ENCODE data around the gene NFATC1.
A peak's percentile ranks its signal among the peaks of the same experiment; 100 is the strongest.

Gene NFATC1

DNA sequence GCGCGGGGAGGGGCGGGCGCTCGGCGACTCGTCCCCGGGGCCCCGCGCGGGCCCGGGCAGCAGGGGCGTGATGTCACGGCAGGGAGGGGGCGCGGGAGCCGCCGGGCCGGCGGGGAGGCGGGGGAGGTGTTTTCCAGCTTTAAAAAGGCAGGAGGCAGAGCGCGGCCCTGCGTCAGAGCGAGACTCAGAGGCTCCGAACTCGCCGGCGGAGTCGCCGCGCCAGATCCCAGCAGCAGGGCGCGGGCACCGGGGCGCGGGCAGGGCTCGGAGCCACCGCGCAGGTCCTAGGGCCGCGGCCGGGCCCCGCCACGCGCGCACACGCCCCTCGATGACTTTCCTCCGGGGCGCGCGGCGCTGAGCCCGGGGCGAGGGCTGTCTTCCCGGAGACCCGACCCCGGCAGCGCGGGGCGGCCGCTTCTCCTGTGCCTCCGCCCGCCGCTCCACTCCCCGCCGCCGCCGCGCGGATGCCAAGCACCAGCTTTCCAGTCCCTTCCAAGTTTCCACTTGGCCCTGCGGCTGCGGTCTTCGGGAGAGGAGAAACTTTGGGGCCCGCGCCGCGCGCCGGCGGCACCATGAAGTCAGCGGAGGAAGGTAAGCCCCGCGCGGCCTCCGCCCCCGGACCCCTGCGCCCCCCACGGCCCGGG lies at the start of gene NFATC1:
TSS of gene NFATC1 (plus strand) at position 170 of the 644 bp plus-strand sequence. CDS start at position 465, 295 bp downstream.
- DNase-seq: peak; percentile 78

DNA sequence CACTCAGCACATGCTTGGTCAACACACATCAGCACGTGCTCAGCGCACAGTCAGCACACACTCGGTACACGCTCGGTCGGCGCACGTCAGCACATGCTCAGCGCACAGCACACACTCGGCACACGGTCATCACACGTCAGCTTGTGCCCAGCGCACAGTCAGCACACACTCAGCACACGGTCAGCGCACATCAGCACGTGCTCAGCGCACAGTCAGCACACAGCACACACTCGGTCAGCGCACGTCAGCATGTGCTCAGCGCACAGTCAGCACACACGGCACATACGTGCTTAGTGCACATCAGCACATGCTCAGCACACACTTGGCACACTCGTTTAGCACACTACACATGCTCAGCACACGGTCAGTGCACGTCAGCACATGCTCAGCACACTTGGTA lies 49.7 kb upstream of the NFATC1 start:
- DNase-seq: no peak

DNA sequence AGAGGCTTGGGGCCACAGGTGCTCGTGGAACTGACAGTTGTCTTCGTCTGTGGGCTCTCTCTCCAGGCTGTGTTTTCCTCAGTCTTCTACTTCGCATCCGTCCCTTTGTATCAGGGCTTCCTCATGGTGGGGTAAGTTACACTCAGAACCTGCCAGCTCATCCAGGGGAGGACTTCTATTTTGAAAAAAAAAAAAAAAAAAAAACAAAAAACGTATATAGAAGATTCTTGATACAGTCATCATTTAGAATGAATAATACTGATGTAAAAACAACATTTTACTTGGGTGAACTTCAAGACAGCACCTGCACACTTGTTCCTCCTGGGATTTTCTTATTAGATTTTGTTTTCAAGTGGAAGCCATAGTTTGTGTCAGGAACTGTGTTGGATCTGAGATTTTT lies 47.7 kb upstream of the NFATC1 start:
- DNase-seq: no peak

DNA sequence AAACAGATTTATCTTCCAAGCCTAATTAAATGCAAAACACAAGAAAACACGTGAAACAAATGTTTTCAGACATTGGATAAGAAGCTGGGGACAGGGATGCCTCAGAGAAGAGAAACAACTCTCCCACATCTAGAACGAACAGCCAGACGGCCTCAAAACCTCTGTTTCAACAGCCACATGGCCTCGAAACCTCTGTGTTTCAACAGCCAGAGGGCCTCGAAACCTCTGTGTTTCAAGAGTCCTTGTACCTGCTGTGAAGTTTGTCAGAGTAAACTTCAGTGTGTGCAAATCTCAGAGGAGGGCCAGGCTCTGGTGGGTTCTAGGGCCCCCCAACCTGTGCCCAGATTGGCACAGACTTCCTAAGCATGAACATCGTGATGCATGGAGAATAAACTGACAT lies 43.3 kb upstream of the NFATC1 start:
- no peak for DNase-seq

DNA sequence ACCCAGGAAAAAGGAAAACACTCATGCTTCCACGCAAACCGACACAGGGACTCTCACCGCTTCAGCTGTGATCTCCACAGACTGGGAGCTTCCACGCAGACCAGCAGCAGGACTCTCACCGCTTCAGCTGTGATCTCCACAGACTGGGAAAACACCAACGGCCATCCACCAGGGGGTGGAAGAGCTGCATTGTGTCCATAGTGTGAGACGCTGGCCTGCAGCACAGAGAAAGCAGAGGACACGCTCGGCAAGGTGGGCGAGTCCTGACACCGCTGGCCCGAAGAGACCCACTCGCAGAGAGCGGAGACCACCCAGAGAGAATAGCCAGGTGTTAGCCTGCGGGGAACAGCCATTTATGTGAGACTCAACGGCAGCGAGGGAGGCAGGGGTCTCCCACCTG lies 42.5 kb upstream of the NFATC1 start:
- no peak for DNase-seq

DNA sequence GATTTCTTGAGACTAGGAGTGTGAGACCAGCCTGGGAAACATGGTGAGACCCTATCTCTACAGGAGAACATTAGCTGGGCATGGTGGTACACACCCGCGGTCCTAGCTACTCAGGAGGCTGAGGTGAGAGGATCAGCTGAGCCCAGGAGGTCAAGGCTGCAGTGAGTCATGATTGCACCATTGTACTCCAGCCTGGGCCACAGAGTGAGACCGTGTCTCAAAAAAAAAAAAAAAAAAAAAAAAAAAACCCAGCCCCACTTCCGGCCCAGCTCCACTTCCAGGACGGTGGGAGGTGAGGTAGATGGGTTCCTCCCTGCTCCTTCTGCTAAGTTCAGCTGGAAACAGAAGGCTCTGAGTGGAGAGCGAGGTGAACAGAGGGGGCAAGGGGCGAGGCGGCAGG lies 41.4 kb upstream of the NFATC1 start:
- DNase-seq: no peak

DNA sequence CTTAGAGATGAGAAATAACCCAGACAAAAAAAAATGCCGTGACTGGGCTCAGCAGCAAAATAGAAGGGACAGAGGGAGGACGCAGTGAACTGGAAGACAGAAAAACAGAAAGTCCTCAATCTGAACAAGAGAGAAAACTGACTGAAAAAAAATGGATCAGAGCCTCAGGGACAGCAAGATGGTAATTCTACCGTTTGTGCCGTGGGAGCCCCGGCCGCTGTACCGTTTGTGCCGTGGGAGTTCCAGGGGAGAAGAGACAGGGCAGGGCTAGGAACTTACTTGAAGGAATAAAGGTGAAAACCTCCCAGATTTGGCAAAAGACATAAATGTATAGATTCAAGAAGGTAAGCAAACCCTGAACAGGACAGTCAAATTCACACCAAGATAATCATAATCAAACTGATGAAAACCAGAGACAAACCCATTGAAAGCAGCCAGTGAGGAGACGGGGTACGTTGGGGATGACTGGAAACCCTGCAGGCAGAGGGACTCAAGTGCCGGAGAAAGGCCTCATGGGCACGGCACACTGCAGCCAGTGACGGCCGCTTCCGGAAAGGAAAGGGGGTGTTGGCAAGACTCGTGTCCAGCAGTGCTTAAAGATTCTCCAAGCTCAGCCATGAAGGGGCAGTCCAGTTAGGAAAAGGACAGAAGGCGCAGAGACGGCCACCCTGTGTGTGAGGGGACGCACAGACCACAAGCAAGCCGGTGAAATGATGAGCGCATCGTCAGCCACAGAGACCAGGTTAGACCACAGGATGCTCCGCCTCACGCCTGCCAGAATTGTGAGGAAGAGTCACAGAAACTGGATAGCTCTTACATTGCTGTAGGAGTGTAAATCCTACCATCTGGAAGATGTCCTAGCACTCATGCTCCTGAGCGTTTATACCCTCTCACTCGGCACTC lies 40.0 kb upstream of the NFATC1 start:
- no peak for DNase-seq

DNA sequence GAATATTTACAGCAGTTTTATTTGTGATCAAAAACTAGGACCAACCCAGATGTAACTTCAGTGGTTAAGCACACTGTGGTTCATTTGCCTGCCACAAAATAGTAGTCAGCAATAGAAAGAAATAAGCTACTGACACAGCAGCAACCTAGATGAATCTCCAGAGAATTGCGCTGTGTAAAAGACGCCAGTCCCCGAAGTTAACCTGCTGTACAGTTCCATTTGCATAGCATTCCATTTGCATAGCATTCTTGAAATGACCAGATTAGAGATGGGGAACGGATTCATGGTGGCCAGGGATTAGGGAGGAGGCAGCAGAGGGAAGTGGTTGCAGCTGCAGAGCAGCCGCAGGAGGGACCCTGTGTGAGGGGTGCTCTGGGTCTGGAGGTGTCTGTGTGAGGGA lies 39.3 kb upstream of the NFATC1 start:
- DNase-seq: no peak

DNA sequence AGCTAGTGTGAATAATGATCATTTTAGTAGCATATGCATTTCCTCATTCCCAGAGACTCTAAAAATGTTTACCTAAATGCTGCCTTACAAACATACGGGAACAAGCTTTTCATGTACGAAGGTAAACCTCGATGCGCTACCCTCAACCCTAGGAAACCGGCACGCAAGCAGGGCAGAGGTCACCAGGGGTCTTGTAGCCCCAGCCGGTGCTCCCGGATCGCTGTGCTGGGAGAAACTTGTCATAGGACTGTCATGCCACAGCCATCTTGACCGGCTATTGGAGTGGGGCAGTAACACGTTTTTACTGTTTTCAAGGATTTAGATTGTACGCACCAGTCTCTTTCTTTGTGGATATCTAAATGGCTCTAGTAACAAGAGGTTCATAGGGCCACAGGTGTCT lies 34.8 kb upstream of the NFATC1 start:
- DNase-seq: no peak

DNA sequence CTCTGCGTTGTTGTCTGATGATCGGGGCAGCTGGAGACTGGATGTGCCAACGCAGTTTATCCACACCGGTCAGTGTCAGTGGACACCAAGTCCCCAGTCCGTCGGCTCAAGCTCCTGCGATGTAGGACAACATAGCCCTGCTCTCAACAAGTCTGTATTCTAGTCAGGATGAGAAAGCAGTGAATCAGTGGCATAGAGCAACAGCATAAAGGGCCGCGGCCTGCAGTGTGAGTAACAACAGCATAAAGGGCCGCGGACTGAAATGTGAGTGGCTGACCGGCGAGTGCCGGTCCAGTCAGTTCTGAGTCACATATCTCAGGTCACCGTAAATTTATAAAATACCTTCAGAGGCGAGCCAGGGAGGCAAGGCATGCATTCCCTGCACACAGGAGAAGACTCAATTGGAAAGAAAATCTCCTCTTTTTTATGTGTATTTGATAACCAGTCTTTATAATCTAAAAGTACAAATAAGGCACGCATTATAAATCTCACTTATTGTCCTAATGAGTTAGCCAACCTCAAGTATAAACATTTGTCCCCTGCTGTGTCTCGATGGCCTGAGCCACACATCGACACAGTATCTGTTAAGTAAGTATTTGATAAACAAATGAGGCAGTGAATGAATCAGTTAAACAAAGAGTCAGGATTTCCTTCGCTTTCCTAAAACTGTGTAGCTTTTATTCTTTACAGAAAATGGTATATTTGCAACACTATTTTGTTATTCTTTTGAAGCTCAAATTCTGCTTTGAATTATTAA lies 33.8 kb upstream of the NFATC1 start:
- no peak for DNase-seq

DNA sequence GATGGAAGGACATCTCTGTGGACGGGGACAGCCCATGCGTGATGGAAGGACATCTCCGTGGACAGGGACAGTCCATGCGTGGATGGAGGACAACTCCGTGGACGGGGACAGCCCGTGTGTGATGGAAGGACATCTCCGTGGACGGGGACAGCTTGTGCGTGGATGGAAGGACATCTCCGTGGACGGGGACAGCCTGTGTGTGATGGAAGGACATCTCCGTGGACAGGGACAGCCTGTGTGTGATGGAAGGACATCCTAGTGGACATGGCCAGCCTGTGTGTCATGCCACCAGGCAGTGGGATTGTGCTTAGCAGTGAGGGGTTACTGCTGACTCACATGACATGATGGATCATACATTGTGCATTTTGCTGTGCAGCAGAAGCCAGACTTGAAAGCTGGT lies 30.0 kb upstream of the NFATC1 start:
- no peak for DNase-seq

DNA sequence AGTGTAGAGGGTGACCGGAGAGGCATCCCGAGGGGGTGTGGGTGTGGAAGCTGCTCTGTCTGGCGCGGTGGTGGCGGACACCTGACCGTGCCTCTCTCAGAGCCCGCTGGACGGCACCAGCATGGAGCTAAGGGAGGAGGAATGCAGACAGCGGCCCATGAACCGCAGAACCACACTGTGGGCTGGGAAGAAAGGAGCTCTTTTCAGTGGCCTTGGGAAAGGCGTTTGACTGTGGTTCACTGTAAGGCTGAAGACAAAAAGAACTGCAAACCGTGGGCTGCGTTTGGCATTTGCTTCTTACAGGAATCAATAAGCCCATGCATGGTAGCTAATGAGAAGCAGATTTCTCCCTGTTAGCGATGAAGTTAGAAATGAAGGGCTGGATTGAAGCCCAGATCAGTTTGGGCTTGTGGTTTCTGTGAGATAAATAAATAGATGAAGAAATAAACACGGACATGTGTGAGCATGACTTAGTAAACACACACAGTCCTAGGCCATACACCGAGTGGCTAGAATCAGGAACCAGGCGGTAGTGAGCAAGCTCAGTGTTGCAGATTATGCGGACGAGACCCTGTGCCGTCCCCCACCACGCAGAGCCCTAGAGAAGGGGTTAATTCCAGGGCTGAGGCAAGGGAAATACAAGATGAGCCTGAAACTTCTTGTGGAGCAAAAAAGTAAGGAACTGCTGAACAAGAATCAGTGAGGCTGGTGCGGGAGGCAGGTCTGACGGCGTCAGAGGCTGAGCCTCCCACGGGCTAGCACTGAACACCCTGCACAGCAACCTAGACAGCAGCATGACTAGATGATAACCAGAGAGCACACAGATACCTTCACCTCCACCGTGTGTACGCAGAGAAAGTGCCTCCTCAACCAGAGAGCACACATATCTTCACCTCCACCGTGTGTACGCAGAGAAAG lies 29.3 kb upstream of the NFATC1 start:
- no peak for DNase-seq

DNA sequence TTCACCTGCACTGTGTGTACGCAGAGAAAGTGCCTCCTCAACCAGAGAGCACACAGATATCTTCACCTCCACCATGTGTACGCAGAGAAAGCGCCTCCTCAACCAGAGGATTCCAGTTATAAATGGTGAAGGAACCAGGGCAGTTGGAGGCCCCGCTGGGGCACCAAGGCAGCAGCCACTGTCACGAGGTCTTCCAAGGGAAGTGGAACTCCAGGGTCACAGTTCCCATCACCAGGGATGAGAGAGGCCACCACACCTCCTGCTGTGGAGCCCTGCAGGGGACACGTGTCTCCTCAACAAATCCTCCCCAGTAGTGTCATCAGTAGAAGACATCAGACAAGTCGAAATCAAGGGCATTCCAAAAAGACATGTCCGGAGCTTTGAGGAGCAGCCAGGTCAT lies 28.2 kb upstream of the NFATC1 start:
- no peak for DNase-seq

DNA sequence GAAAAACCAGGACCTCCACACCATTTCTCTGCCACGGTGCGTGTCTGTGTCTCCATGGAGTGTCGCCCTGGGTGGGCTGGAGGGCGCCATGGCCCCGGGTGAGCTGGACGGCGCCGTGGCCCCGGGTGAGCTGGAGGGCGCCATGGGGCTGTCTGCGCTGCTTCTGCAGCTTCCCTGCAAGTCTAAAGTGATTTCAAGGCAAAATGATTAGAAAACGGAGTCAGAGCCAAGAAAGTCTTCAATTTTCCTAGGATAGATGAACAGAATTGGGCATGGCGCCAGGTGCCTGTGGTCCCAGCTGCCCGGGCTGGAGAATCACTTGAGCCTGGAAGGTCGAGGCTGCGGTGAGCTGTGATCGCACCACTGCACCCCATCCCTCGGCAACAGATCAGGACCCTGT lies 27.7 kb upstream of the NFATC1 start:
- no peak for DNase-seq

DNA sequence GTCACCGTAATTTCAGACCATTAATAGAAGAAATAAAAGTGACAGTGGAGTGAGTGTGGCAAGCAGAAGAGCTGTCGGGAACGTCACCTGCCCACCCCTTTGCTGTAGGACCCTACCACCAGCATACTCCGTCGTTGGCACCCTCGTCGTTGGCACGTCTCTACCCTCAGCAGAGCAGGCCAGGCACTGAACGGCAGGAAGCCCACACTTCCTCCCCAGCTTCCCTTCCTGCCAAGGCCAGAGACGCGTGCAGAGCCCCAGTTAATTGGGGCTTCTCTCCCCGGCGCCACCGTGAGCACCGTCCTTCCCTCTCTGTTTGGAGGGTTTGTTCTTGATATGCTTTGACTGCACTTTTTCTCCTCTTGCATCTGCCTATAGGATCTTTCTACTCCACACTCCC lies 27.0 kb upstream of the NFATC1 start:
- DNase-seq: no peak

DNA sequence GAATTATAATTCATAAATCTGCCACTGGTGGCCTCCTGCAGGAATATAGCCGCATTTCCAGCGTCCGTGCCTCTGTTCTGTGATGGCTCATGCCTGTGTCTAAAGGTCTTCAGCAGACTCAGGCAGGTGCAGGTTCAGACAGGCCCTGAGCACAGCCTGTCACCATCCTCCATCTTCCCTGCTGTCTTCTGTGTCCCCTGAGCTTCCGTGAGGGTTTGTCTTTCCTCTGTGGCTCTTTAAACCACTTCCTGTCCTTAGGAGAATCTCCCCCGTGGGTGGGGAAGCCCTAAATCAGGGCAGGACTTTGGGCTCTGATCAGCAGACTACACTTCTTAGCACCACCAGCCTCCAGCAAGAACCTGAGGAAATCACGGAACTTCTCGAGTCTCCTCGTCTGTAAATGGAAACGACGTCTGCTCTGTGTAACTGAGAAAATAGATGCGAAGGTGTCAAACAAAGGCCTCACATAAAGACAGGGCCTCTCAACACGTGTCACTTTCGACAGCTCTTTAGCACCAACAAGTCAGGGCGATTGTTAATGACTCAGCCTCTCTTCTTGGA lies 24.1 kb upstream of the NFATC1 start:
- no peak for DNase-seq

DNA sequence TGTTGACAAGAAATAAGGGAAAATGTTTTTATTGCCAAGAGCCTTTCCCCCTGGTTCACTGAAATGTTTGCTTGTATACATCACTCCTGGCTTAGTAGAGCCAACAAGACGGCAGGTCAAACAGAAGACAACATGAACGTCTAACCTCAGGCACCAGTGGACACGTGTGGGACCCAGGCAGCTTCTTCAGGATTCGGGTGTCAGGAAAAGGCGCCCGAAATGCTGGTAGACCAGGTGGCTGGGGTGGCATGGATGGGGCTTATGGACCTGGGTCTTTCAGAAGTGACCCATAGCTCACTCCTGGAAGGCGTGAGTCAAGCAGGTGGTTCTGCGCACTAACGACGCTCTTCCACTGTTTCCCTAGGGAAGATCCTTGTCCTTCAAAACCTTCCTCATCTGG lies 23.3 kb upstream of the NFATC1 start:
- no peak for DNase-seq

DNA sequence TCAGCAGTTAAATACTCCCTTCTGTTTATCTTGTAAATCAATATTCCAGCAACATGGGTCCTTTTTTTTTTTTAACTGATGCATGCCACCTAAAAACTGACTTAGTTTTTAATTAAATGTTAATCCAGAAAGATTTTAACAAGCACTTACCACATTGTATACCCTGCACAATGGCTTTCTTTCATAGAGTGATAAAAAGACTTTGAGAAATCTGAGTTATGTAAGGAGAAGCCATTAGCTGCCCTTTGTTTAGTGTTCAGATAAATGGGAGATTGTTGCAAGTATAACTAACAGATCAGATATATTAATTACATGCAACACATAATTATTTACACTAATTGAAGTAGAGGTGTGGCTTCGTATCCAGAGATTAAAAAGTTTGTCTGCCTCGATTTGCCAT lies 22.7 kb upstream of the NFATC1 start:
- DNase-seq: no peak

DNA sequence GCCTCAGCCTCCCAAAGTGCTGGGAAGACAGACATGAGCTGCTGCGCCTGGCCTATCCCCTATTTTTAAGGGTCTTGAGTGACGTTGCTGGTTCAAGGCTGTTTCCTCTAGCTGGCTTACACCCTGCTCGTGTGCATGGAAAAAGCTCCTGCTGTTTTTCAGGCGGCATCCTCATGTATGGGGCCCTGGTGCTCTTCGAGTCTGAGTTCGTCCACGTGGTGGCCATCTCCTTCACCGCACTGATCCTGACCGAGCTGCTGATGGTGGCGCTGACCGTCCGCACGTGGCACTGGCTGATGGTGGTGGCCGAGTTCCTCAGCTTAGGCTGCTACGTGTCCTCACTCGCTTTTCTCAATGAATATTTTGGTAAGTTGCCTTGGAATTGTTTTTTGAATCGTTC lies 22.0 kb upstream of the NFATC1 start:
- no peak for DNase-seq

DNA sequence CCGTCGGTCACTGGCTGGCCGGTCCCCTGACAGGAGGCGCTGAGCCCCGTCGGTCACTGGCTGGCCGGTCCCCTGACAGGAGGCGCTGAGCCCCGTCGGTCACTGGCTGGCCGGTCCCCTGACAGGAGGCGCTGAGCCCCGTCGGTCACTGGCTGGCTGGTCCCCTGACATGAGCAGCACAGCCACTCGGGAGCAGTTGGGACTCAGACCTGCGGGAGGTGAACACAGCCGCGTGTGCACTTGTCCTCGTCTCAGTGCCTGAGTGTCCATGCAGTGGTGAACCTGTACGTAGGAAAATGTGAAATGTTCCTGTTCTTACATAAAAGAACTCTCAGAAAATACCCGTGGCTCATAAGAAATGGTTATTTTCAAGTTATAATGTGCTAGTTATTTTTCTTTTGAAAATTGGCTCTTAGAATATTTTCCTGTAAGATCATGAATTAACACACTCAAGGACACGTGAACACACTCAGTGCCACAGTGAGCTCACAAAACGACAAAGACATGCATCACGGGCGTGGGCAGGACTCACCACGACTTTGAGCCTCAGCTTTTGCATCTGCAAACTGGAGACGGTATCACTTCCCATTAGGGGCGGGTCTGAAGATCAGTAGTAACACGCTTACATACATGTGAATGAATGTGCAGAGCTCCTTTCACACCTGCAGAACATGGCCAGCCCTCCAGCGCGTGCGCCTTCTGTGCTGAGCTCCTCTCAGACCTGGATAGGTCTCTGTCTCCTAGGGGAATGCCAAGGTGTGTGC lies 21.1 kb upstream of the NFATC1 start:
- DNase-seq: no peak

DNA sequence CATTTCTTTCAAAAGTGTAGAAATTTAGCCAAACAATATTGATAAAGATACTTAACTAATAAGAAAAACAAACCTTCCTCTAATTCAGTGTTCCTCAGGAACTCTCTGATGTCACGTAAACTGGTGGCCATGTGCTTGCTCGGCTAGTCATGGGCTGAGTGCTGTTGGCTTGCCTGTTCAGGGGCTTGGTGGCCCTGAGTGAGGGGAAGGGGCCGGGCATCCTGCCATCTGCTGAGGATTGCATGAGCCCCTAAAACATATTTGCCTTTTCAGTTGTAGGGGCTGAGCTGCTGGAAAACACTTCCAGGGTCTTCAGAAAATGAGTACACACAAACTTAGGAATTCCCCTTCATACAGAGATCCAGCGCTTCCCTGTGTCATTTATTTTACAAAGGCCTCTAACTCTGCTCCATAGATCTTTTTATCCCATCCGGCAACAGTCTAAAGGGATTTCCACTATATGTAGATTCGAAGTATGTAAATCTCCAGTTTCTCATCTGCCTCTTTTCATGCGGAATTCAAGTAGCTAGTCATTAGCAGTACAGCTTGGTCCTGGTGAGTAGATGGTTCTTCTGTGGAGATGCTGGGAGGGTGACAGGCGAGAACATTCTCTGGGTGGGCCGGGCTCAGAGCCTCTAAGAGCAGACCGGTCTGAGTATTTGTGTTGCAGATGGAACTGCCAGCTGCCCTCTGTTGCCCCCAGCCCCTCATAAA lies 20.1 kb upstream of the NFATC1 start:
- DNase-seq: no peak
